Spleen (tissue), 7 donors: ENCODE results near the gene PPP3R2.

Source experiments
- POLR2A ChIP-seq, 3 donors: fragments of 450-650 bp; IDR thresholded peaks; one replicate each; pipeline ENCODE4 v1.5.1; 2017; ENCODE audit warnings: antibody characterized with exemption in 3 of 3, mild to moderate bottlenecking in 1 of 3
- POLR2AphosphoS5 ChIP-seq, 3 donors: sonication (generic); formaldehyde crosslinking; IDR thresholded peaks; one replicate each; pipeline ENCODE4 v1.5.1; 2017; ENCODE audit warnings: antibody characterized with exemption in 3 of 3
- TF ChIP-seq, protein P1 (sequence below), 11 experiments: fragments of 200-600 bp in 7 of 11; fragments of 450-650 bp in 4 of 11; sonication (generic) in 4 of 11; IDR thresholded peaks in 8 of 11; conservative IDR thresholded peaks in 3 of 11; 1 replicate in 7 of 11; 2 replicates in 4 of 11; pipeline versions ENCODE4 v1.4.0 to v1.8.0; 2016 to 2021; ENCODE audit warnings: antibody characterized with exemption in 11 of 11, inconsistent platforms in 4 of 11, mild to moderate bottlenecking in 1 of 11
- donor health status: DM: no; HTN: no; CAD: no; lungs with moderate emphysema.
- donor health status: DM: no; HTN: no; CAD: no.
- donor health status: DM: no; HTN: no; CAD: no.

DNA sequence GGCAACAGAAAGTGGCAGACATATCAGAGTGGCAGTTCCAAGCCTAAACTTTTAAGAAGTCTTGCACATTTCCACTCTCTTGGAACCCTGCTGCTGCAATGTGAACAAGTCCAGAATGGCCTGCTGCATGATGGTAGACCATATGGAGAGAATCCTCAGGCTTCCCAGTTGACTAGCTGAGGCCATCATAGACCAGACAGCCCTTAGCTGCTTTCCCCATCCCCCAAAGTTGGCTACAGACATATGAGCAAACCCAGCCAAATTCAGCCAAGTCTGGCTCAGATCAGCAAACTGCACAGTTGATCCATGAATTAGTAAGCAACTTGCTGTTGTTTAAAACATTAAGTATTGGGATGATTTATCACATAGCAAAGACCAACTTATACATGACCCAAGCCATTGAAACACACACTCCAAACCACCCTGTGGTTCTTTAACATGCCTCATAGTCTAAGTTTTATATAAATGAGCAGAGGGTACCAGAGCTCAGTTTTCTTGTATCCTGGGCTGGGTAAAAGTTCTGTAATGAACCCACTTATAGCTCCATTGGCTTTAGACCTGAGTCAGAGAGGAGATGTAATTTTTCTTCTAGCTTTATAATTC lies 19.9 kb downstream of the PPP3R2 start:
- TF ChIP-seq, protein P1, sequence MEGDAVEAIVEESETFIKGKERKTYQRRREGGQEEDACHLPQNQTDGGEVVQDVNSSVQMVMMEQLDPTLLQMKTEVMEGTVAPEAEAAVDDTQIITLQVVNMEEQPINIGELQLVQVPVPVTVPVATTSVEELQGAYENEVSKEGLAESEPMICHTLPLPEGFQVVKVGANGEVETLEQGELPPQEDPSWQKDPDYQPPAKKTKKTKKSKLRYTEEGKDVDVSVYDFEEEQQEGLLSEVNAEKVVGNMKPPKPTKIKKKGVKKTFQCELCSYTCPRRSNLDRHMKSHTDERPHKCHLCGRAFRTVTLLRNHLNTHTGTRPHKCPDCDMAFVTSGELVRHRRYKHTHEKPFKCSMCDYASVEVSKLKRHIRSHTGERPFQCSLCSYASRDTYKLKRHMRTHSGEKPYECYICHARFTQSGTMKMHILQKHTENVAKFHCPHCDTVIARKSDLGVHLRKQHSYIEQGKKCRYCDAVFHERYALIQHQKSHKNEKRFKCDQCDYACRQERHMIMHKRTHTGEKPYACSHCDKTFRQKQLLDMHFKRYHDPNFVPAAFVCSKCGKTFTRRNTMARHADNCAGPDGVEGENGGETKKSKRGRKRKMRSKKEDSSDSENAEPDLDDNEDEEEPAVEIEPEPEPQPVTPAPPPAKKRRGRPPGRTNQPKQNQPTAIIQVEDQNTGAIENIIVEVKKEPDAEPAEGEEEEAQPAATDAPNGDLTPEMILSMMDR (IDR thresholded peaks at IDR 0.05 in 8 of 11, conservative IDR thresholded peaks at IDR 0.05 in 3 of 11): no peak
- TF ChIP-seq POLR2A (IDR thresholded peaks at IDR 0.05) (no peak), POLR2AphosphoS5 (IDR thresholded peaks at IDR 0.05) (no peak)
